NCI-H1694 treated with DMSO at 0.1 percent for 48 hours (cell line): ENCODE results near the gene SLX9.
"Not testable (repeated sequence)": the region's sequence is repeated elsewhere in the genome, so short reads cannot be mapped to it uniquely, and the experiment has no call there.

Experiments
- DNase-seq: peaks from one replicate; lab custom pipeline; 2025; lab: John Stamatoyannopoulos, UW

The SLX9 gene

GRCh38 chr21:44960141-44961092 lies 20.6 kb downstream of the SLX9 start:
- no peak for DNase-seq

- DNase-seq, result peak; percentile 22
Measured at GRCh38 chr21:44962403-44962966, 22.7 kb downstream of the SLX9 start.

DNA sequence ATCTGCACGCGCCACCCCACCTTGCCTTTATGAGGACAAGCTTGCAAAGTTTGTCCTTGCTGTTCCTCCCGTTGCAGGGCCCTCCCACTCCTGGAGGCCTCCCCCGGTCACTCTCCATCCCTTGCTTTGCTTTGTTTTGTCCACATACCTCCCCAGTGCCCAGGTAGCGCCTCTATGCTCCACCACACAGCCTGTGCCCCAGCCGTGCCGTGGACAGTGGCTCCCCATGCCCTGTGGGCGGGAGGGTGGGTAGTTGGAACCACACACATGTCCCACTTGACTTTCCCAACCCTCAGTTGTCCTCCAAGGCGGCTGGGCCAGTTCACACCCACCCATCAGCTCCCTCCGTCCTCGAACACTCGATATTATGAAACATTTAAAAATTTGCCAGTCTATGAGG lies 24.6 kb downstream of the SLX9 start:
- DNase-seq, result no peak

DNA sequence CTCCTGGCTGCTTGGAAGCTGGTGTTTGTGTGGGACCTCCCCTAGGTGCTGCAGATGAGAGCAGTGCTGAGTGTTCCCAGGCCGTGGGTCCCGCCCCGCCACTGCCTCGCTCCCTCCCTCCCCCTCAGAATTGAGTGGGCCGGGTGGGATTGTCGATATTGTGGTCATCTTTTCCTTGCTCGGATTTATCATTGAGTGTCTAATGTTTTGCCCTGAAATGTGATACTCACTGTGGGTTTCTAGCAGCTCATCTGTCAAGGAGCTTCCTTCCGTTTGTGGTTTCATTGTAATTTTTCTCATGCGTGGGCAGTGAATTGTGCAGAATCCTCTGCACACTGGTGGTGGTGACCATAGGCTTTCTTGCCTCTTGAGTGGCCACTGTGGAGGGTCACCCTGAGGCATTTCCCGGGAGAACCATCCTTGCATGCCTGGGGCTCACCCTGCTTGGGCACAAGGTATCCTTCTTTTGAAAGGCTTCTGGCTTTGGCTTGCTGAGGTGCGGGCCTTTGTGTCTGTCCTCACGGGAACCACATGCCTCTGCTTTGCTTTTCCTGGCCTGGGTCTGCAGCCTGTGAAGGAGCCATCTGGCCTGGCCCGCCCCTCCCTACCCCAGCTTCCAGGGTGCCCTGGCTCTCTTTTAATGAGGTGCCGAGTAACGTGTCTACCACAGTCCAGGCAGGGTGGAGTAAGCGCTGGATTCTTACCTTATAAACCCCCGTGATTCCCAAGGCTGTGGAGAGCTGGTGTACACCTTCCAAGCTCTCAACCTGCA lies 25.6 kb downstream of the SLX9 start:
- DNase-seq, result peak; percentile 35

DNA sequence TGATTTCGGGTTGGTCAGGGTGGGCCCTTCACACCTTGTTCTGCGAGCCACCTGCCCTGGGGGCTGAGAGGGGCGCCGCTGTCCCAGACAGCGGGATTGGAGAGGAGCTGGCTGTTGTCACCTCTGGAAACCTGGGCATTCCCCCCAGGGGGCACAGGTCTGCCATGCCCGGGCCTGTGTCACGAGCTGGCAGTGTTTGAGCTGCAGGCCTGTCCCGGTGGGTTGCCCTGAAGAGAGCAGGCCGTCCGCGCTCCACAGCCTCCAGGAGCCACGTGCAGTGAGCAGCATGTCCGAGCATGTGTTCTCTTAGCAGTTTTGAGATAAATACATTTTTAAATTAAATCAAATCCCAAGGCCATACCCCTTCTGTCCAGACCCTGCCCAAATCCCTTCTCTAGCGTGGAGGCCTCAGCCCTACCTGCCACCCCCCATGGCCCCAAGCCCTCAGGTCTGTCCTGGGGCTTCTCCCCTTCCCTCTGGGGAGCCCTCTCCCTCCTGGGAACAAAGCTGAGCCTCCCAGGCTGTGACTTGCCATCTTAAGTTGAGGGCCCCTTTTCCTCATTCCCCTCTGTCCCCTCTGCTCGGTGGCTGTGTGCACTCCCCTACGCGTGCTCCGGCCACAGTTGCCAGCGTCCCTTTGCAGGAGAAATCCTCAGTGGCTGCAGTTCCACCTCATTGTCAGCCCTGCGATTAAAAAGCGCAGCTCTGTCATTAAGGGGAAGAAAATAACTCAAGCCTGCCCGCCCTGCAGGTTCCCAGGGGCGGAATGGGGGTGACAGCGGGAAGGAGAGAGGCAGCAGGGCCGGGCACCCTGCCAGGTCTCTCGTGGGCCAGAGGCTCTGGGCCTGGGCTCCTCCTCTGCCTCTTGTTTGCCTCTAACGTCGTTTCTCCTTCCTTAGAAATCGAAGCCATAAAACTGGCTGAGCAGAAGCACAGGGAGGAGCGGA lies 26.6 kb downstream of the SLX9 start:
- DNase-seq, result peak; percentile 61

DNA sequence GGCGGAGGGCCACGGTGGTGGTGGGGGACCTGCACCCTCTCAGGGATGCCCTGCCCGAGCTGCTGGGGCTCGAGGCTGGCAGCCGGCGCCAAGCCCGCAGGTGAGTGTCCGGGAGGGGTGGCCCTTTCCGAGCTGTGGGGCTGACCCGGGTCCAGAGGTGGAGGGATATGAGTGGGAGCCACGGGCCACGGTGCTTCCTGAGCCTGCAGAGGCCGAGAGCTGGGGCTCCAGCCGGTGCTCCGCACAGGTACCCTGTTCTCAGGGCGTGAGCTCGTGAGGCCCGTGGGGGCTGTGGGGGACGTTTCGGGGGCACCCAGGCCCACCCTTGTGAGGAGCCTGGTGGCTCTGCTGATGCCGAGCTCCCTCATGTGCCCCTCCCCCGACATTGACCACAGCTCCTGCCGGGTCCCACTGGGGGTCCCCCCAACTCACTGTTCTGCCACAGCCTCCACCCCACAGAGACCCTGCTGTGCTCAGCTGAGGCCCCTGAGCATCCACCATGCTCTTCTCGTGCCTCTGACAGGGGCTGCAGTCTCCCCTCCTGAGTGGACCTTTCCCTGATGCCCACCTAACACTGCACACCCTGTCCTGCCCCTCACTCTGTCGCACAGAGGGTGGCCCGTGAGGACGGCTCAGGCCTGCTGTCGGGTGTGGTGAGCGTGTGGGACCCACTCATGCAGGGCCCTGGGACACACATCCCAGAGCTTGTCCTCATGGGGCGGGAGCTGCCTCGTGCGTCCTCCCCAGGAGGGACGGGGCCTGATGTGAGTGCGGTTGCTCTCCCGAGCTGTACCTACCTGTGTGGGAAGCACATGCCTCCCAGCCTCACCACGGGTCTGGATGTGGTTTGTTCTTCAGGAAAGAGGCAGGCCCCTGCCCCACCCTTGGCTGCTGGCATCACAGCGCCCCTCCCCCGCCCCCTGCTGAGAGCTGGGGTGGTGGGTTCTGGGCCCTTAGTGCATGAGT lies 27.5 kb downstream of the SLX9 start:
- no peak for DNase-seq

DNA sequence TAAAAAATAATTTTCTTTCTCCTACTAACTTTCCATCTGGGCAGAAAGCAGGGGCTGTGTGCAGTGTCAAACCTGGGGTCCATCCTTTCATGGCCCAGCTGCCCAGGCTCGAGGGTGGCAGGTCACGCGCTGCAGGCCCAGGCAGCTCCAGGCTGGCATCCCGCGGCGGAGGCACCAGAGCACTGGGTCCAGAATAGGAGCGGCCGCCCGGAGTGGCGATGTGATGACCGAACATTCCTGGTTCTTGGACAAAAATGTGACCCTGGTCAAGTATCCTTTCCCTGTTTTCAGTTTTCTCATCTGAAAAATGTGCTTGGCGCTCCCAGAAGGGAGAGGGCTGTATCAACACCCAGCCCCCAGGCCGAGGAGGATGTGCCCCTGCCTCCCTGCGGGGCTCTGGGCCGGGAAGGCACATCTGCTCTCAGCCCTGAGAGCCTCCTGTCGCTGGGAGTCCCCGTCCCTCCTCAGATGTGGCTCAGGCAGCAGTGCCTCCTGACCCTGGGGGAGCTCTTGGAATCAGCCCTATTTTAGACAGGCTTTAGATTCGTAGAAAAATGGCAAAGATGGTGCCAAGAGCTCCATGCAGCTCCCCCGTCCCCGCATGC lies 29.3 kb downstream of the SLX9 start:
- DNase-seq, result peak; percentile 42

DNA sequence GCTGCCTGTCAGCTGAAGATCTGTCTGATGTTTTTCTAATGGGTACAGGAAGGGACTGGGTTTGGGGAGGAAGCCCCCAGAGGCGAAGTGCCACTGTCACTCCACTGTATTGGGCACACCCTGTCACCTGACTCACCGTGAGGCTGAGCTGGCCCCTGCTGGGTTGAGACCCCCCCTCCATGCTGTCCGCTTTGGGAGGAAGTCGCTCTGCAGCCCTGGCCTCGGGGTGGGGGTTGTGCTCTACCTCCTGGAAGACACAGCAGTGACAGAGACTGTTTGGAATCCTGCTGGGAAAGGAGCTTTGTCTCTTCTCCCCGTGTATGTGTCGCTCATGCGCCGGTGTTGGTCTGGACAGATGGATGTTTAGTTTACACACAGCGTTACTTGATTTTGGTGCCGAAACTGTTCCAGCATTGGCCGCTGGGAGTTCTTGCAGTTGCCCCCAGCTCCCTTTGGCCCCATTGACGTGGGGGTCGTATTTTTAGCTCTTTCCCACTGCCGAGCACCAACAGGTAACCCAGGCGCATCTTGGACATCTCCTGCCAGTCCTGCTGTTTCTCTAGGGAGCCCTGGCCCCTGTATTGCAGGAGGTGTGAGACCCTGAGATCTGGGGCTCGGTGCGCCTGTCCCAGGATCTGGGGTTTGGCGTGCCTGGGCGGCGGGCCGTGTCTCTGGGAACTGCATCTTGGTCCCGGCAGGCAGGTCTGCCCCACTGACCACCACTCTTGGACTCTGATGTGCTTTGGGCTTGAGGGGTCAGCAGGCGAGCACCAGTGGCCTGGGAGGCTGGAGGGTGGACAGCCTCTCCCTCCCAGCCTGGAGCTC lies 30.3 kb downstream of the SLX9 start:
- DNase-seq, result peak; percentile 48

DNA sequence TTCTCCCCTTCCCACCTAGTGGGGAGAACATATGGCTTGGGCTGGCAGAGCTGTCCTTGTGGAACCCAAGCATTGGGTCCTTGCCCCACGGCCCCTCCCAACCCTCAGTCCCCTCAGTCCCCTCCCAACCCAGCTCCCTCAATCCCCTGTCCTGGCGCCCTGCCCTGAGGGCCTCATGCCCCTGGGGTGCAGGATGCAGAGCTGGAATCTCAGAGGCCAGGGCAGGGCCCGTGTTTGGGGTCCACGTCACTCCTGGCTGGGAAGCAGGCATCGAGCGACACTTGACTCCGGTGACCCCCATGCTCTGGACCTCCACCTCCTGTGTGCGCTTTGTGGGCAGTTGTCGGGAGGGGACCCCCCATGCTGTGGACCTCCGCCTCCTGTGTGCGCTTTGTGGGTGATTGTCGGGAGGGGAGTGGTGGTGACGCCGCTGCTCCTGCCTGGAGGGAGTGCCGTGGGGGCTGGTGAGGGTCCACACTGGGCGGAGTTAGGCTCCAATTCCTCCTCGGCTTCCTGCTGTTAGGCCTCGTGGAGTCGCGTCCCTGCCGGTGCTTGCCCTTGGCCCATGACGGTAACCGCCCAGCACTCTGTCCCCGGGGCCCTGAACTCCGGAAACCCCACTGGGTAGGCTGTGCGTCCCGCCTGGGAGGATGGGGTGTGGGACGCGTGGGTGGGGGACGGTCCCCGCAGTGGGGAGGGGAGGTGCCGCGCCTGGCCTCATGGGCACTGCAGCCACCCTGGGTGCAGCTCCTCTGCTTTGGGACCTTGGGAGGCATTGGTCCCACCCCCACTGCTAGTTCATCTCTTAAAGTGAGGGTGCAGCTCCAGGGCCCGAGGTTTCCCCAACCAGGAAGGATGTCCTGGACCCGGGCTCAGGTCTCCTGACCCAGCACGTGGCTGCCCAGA lies 31.2 kb downstream of the SLX9 start:
- no peak for DNase-seq

- DNase-seq, result no peak
Measured at GRCh38 chr21:44971672-44971995, 31.8 kb downstream of the SLX9 start.

- DNase-seq, result no peak
Measured at GRCh38 chr21:44972301-44972814, 32.5 kb downstream of the SLX9 start.

DNA sequence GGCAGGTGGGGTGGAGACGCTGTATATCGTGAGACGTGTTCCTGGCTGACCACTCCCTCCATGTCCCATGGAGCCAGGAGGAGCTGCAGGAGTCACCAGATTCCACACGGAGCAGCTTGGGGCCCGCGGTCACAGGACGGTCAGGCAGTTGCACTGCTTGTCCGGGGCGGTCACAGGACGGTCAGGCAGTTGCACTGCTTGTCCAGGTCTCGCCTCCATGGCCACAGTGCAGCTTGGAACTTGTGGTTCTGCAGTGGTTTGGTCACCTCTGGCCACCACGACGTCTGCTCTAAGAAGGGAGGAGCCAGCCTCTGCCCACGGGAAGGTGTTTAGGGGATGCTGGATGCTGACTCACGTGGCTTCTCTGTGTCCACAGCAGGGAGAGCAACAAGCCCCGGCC lies 33.0 kb downstream of the SLX9 start:
- DNase-seq, result no peak

- no peak for DNase-seq
Measured at GRCh38 chr21:44973598-44973997, 33.8 kb downstream of the SLX9 start.

GRCh38 chr21:44974676-44975075 lies 34.8 kb downstream of the SLX9 start:
- DNase-seq, result no peak

- DNase-seq, result no peak
Measured at GRCh38 chr21:44975720-44976555, 36.1 kb downstream of the SLX9 start.

DNA sequence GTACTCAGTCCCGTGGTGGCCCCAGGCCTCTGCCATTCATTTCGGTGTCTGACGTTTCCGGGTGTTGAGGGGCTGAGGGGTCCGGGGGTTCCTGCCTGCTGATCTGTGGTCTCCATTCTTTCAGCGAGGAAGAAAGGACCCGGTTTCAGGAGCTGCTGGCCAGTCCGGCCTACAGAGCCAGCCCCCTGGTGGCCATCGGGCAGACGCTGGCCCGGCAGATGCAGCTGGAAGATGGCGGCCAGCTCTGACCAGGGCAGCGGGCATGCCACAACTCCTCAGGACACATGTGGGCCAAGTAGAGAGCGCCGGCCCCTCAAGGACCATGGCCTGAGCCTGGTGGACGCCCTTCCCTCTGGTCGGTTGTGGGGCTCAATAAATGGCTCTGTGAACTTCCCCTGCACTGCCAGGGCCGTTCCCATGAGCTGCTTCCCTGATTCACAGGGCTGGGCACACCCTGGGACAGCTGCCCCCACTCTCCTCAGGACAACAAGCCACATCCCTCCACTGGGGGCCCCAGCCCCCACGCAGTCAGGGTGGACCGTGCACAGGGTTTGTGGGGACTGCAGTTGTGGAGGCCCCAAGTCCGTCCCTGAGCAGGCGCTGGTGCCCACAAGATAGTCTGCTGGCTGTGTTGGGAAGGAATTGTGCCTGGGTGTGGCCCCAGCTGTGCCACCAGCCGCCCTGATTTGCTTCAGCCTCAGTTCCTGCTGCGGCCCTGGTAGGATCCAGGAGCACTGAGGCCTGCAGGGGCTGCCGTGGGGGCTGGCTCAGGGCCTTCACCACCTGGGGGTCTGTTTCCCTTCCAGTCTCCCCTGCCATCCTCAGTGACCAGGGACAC lies 36.9 kb downstream of the SLX9 start:
- DNase-seq, result not testable (repeated sequence)
